GM19397 (cell line): ENCODE measurements around the gene TMPRSS5.

ENCODE experiments used
- ATAC-seq: cut with Tn5 transposase; IDR thresholded peaks from one replicate; pipeline ENCODE4 v1.9.1; 2021; ENCODE audit warnings: mild to moderate bottlenecking, moderate library complexity; ENCODE audit not compliant: unreplicated experiment

TMPRSS5 gene

DNA sequence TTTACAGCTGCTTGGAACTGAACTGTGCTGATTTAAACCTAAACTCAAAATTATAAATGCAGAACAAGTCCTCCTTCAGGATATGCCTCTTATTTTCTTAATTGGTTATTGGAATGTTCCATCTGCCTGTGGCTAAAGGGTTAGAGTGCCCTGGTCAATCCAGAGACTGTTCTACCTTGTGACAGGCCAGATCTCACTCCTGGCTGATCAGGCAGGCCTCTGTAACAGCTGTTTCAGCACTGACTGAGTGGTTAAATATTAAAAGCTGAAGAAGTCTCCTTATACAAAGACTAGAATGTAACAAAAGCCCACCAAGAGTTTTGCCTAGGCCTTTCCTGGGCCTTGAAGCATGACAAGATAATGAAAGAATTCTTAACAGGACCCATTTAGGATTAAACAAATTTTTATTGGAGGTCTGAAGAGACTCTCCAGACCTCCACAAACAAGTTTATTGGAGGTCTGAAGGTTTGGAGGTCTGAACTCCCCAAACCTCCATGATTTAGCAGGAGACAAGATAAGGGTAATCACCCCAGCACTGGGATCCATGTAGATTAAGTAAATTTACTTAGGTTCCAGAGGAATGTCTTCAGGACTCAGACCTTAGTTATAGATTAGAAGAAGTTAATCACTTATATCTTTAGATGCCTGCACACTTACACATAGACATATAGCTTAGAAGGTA lies 35.8 kb downstream of the TMPRSS5 start:
- no peak for ATAC-seq

DNA sequence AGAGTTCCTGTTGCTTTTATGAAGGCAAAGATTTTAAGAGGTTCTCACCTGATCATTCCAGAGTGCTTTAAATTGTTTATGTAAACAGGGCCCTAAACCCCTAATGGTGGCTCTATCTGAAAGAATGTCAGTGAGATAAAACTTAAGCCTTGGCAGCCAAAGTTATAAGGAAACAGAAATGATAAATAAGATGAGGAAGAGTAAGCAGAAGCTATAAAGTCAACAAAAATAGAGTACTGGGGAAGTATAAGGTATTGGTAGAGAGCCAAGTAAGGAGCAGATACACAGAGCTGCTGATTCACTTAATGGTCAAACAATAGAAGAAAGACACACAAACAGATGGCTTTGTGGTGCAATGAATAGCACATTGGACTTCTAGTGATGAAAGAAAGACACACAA lies 37.9 kb downstream of the TMPRSS5 start:
- ATAC-seq = no peak

GRCh38 chr11:113667801-113668200 lies 38.3 kb downstream of the TMPRSS5 start:
- ATAC-seq = no peak

DNA sequence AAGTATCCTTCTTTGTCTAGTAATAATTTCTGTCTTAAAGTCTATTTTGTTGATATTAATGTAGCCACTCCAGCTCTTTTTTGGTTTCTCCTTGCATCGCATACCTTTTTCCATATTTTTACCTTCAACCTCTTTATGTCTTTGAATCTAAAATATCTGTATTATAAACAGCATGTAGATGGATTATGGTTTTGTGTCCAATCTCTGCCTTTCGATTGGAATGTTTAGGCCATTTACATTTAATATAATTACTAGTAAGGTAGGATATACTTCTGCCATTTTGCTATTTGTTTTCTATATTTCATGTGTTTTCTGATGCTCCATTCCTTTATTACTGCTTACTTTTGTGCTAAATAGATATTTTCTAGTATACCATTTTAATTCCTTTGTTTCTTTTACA lies 39.5 kb downstream of the TMPRSS5 start:
- ATAC-seq = no peak

- no peak for ATAC-seq
Observed at GRCh38 chr11:113664981-113665710, 41.0 kb downstream of the TMPRSS5 start.

DNA sequence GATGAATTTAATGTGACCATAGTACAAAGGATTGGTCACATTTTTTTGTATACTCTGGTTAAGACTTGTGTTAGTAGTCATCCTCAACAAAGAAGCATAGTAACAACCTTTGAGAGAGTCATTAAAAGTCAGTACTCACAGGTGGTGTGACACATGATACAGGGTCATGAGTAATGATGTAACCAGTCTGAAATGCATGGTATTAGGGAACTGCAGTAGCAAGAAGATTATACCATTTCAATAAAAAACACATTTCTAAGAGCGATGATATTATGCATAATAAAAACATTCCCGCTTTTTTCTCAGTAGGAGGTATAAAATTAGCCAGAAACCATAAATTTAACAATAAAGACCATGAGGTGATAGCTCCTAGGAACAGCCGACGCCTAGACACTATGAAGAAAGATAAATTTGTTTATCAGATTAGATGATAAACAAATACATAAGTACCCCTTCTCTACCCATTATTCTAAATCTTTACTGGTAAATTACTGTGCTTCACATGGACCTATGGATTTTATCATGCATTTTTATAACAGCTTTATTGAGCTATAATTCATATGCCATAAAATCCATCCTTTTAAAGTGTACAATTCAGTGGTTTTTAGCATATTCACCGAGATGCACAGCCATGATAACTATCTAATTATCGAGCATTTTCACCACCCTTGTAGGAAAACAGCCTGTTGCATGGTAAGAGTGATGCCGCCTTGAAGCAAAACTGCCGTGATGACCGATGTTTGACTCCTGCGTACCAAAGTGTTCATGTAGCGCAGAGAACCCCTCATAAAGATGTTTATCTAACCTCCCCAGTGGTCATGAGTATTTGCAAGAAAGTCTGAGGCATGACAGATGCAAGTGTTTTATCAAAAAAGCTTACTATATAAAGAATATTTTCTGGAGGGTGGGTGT lies 41.8 kb downstream of the TMPRSS5 start:
- ATAC-seq = no peak

GRCh38 chr11:113663567-113663966 lies 42.5 kb downstream of the TMPRSS5 start:
- ATAC-seq = no peak

DNA sequence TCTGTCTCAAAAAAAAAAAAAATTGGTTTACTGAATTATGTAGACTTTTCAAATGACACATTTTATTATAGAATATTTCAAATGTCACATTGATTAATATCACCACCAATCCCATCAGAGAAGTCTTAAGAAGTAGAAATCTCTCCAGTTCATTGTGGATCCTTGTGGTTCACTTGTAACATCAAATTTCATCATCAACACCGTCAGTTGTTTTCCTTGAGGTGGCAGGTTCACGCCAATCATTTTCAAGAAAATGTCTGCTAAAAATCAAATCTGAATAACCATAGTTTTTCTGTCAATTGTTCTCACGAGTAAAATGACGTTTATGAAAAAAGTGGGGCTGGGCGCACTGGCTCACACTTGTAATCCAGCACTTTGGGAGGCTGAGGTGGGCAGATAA lies 50.3 kb downstream of the TMPRSS5 start:
- ATAC-seq = no peak

DNA sequence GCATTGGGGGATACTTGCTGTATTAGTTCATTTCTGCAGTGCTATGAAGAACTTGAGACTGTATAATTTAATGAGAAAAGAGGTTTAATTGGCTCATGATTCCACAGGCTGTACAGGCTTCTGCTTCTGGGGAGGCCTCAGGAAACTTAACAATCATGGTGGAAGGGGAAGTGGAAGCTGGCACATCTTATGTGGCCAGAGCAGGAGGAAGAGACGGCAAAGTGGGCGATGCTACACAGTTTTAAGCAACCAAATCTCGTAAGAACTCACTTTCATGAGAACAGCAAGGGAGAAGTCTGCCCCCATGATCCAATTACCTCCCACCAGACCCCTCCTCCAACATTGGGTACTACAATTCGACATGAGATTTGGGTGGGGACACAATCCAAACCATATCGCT lies 55.1 kb downstream of the TMPRSS5 start:
- no peak for ATAC-seq

DNA sequence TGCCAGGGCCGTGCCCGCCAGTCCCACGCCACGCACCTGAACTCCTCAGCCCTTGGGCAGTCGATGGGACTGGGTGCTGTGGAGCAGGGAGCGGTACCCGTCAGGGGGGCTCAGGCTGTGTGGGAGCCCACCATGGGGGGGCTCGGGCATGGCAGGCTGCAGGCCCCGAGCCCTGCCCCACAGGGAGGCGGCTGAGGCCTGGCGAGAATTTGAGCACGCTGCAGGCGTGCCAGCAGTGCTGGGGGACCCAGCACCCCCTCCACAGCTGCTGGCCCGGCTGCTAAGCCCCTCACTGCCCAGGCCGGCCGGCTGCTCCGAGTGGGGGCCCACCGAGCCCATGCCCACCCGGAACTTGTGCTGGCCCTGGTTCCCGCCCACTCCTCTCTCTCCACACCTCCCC lies 56.8 kb downstream of the TMPRSS5 start:
- ATAC-seq = no peak

DNA sequence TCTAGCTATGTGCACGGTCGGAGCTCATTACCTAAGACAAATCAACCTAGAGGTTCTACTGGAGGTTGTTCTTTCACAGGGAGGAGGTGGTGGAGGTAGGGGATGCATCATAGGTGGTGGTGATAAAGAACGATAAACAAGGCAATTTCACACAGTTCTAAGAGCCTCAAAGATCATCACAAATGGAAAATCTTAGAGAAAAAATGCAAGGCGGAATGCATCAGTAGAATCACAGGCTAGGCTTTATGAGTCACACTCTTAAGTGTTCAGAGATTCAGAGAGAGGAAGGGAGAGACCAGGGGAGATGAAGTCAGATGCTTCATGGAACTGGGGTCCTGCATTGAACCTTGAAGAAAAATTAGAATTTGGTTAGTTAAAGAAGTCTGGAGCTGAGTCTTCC lies 58.3 kb downstream of the TMPRSS5 start:
- no peak for ATAC-seq

- no peak for ATAC-seq
Observed at GRCh38 chr11:113647108-113647507, 59.0 kb downstream of the TMPRSS5 start.

GRCh38 chr11:113645593-113646349 lies 60.3 kb downstream of the TMPRSS5 start:
- no peak for ATAC-seq

GRCh38 chr11:113644605-113645004 lies 61.5 kb downstream of the TMPRSS5 start:
- no peak for ATAC-seq

- ATAC-seq = no peak
Observed at GRCh38 chr11:113643701-113644100, 62.4 kb downstream of the TMPRSS5 start.

DNA sequence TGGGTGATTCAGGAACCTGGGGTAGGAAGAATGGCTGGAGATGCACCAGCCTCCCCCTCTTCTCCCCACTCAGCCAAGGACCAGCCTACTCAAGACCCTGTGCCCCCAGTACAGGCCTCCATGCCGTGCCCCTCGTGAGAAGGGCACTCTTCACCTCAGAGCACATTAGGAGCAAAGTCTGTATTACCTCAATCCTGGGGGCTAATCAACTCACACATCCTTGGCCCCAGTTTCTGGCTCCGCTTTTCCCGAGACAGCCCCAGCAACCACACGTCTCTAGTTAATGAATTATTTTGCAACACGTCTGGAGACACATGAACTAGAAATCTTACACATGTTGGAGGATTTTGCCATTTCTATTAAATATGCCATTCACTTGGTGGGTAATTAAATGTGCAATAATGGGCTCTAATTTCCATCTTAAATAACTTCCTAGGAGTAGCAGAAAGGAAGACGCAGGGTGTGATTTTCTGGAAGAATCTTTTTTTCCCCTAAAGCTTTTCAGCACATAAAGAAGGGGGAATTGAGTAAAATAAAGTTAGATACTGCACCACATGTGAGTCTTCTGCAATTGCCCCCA lies 63.0 kb downstream of the TMPRSS5 start:
- ATAC-seq = no peak

DNA sequence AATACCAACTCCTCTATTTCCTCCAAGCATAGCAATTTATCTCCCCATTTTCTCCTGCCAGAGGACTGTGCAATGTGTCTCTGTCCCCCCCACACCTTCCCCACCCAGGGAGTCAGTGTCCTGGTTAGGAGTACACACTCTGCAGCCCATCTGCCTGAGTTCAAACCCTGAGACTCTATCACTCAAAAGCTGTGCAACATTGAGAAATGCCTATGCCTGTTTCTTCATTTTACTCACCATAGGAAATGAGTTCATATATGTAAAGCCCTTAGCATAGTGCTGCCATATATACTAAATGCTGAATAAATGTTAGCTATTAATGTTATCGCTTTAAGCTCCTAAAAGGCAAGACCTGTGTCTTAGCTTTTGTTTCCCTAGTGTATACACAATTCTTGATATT lies 64.0 kb downstream of the TMPRSS5 start:
- no peak for ATAC-seq

GRCh38 chr11:113638376-113638775 lies 67.7 kb downstream of the TMPRSS5 start:
- no peak for ATAC-seq

- ATAC-seq = no peak
Observed at GRCh38 chr11:113637636-113638035, 68.5 kb downstream of the TMPRSS5 start.
